Tibial nerve (tissue), 4 donors: ENCODE results near the gene ASH1L. TPM values are rescaled to one million over a fixed set of nuclear protein-coding genes. Genes with fewer than 3 reads are reported as not detected.

Source experiments
- DNase-seq, 2 donors: peaks; one replicate each; pipeline ENCODE4 v3.0.0-alpha.2; 2019; ENCODE audit warnings: low spot score in 2 of 2
- H3K27ac ChIP-seq, 4 donors: fragments of 200-600 bp; sonication (generic) in 3 of 4; one replicate each; pipeline ENCODE4 v1.5.1; 2017 to 2019; ENCODE audit warnings: mild to moderate bottlenecking in 1 of 4
- H3K27me3 ChIP-seq, 2 donors: fragments of 200-600 bp; sonication (generic) in 1 of 2; one replicate each; pipeline versions ENCODE4 v1.5.1 to v1.6.0; 2017 to 2019
- H3K36me3 ChIP-seq, 3 donors: fragments of 200-600 bp; sonication (generic); one replicate each; pipeline ENCODE4 v1.5.1; 2018 to 2019
- H3K4me1 ChIP-seq, 4 donors: fragments of 200-600 bp; sonication (generic) in 3 of 4; one replicate each; pipeline ENCODE4 v1.5.1; 2017 to 2019
- H3K4me3 ChIP-seq, 4 donors: fragments of 200-600 bp; sonication (generic) in 3 of 4; one replicate each; pipeline ENCODE4 v1.5.1; 2017 to 2019; ENCODE audit warnings: mild to moderate bottlenecking in 1 of 4, moderate library complexity in 1 of 4
- H3K9me3 ChIP-seq, 4 donors: fragments of 200-600 bp; sonication (generic) in 3 of 4; one replicate each; pipeline ENCODE4 v1.5.1; 2017 to 2019
- EP300 ChIP-seq, 2 donors: sonication (generic); formaldehyde crosslinking; IDR thresholded peaks; one replicate each; pipeline ENCODE4 v1.6.1; 2017; ENCODE audit warnings: antibody characterized with exemption in 2 of 2, mild to moderate bottlenecking in 1 of 2
- POLR2A ChIP-seq, 2 donors: fragments of 450-650 bp; IDR thresholded peaks; one replicate each; pipeline ENCODE4 v1.6.1; 2017; ENCODE audit warnings: antibody characterized with exemption in 2 of 2, mild to moderate bottlenecking in 2 of 2, moderate library complexity in 2 of 2
- WGBS, 2 donors: methylation state at CpG; one replicate each; pipeline ENCODE4 v1.1.5; 2018; 5-methylcytosine and 5-hydroxymethylcytosine counted together
- total RNA-seq, 4 donors: library from RNA; depleted of rRNA; stranded (reverse); fragments of >200 nt; gene quantifications; one replicate each; pipeline ENCODE4 v1.1.0, GENCODE V29; 2016
- TF ChIP-seq, protein P1 (sequence below), 5 experiments: fragments of 200-600 bp in 3 of 5; fragments of 450-650 bp in 2 of 5; sonication (generic) in 3 of 5; IDR thresholded peaks; one replicate each; pipeline ENCODE4 v1.5.1; 2016 to 2019; ENCODE audit warnings: antibody characterized with exemption in 5 of 5, mild to moderate bottlenecking in 3 of 5, moderate library complexity in 2 of 5

ASH1L gene
- total RNA-seq, 4 donors from 2014 or later: 73.7 to 99.6 (median 85.9) TPM

- H3K4me3 ChIP-seq: no peak overlapping the region
- no peak overlapping the region for H3K27ac ChIP-seq
- no peak for TF ChIP-seq EP300 (IDR thresholded peaks at IDR 0.05)
- TF ChIP-seq POLR2A (IDR thresholded peaks at IDR 0.05): no peak
- TF ChIP-seq, protein P1, sequence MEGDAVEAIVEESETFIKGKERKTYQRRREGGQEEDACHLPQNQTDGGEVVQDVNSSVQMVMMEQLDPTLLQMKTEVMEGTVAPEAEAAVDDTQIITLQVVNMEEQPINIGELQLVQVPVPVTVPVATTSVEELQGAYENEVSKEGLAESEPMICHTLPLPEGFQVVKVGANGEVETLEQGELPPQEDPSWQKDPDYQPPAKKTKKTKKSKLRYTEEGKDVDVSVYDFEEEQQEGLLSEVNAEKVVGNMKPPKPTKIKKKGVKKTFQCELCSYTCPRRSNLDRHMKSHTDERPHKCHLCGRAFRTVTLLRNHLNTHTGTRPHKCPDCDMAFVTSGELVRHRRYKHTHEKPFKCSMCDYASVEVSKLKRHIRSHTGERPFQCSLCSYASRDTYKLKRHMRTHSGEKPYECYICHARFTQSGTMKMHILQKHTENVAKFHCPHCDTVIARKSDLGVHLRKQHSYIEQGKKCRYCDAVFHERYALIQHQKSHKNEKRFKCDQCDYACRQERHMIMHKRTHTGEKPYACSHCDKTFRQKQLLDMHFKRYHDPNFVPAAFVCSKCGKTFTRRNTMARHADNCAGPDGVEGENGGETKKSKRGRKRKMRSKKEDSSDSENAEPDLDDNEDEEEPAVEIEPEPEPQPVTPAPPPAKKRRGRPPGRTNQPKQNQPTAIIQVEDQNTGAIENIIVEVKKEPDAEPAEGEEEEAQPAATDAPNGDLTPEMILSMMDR (IDR thresholded peaks at IDR 0.05): no peak
- no peaks in the 10 kb centered on the region for H3K27me3 ChIP-seq
- peaks cover 0 to 9% (median 0%) of the 10 kb centered on the region in 3 donors for H3K36me3 ChIP-seq
- peaks cover 0 to 4% (median 0%) of the 10 kb centered on the region in 4 donors for H3K9me3 ChIP-seq
- DNase-seq: no peak
- peaks cover 4 to 37% (median 12%) of the 10 kb centered on the region in 4 donors for H3K4me1 ChIP-seq
Observed at GRCh38 chr1:155466996-155467395, 95.6 kb downstream of the ASH1L start.

- DNase-seq: no peak
- Histone ChIP-seq H3K4me1 (peaks cover 4 to 34% (median 12%) of the 10 kb centered on the region in 4 donors), H3K36me3 (peaks cover 0 to 12% (median 3%) of the 10 kb centered on the region in 3 donors), H3K9me3 (peaks cover 0 to 4% (median 0%) of the 10 kb centered on the region in 4 donors), H3K27me3 (no peaks in the 10 kb centered on the region), H3K27ac (no peak overlapping the region), H3K4me3 (no peak overlapping the region)
- WGBS, 2 donors: 100% methylated on average over 1 of the region's 1 CpG
- TF ChIP-seq EP300 (IDR thresholded peaks at IDR 0.05) (no peak), POLR2A (IDR thresholded peaks at IDR 0.05) (no peak)
- TF ChIP-seq, protein P1 (IDR thresholded peaks at IDR 0.05): no peak
Observed at GRCh38 chr1:155466617-155466972, 96.0 kb downstream of the ASH1L start.

GRCh38 chr1:155463865-155464650, 98.5 kb downstream of the ASH1L start:
- peaks cover 0 to 17% (median 4%) of the 10 kb centered on the region in 3 donors for H3K36me3 ChIP-seq
- no peak overlapping the region for H3K4me3 ChIP-seq
- DNase-seq: no peak
- WGBS, 2 donors: 80 to 83% methylated on average over 5 of the region's 5 CpGs
- no peak overlapping the region for H3K27ac ChIP-seq
- peaks cover 4 to 34% (median 12%) of the 10 kb centered on the region in 4 donors for H3K4me1 ChIP-seq
- TF ChIP-seq, protein P1 (IDR thresholded peaks at IDR 0.05): no peak
- TF ChIP-seq EP300 (IDR thresholded peaks at IDR 0.05) (no peak), POLR2A (IDR thresholded peaks at IDR 0.05) (no peak)
- no peaks in the 10 kb centered on the region for H3K27me3 ChIP-seq
- H3K9me3 ChIP-seq: no peaks in the 10 kb centered on the region

- no peak overlapping the region for H3K27ac ChIP-seq
- H3K4me1 ChIP-seq: peaks cover 0 to 14% (median 3%) of the 10 kb centered on the region in 4 donors
- H3K9me3 ChIP-seq: no peaks in the 10 kb centered on the region
- H3K36me3 ChIP-seq: peaks cover 0 to 38% (median 4%) of the 10 kb centered on the region in 3 donors
- 94 to 97% methylated on average over 4 of the region's 4 CpGs for WGBS, 2 donors
- TF ChIP-seq, protein P1 (IDR thresholded peaks at IDR 0.05): no peak
- TF ChIP-seq EP300 (IDR thresholded peaks at IDR 0.05) (no peak), POLR2A (IDR thresholded peaks at IDR 0.05) (no peak)
- no peak for DNase-seq
- H3K27me3 ChIP-seq: no peaks in the 10 kb centered on the region
- H3K4me3 ChIP-seq: no peak overlapping the region
Observed at GRCh38 chr1:155458111-155458510, 104.5 kb downstream of the ASH1L start.

GRCh38 chr1:155457266-155457665, 105.3 kb downstream of the ASH1L start:
- 59 to 64% methylated on average over 2 of the region's 2 CpGs for WGBS, 2 donors
- TF ChIP-seq, protein P1 (IDR thresholded peaks at IDR 0.05): no peak
- TF ChIP-seq EP300 (IDR thresholded peaks at IDR 0.05) (no peak), POLR2A (IDR thresholded peaks at IDR 0.05) (no peak)
- no peak overlapping the region for H3K4me3 ChIP-seq
- peaks cover 0 to 41% (median 4%) of the 10 kb centered on the region in 3 donors for H3K36me3 ChIP-seq
- H3K9me3 ChIP-seq: no peaks in the 10 kb centered on the region
- H3K27me3 ChIP-seq: no peaks in the 10 kb centered on the region
- H3K4me1 ChIP-seq: peaks cover 0 to 14% (median 3%) of the 10 kb centered on the region in 4 donors
- DNase-seq: no peak
- H3K27ac ChIP-seq: no peak overlapping the region
